K562 (cell line): Measurements from ENCODE around the gene SOD1. TPM values are rescaled to one million over a fixed set of nuclear protein-coding genes. Genes with fewer than 3 reads are reported as not detected.
A peak's percentile ranks its signal among the peaks of the same experiment; 100 is the strongest.

Experiments
- ARHGAP35 ChIP-seq: fragments of 450-650 bp; IDR thresholded peaks from 2 replicates; pipeline ENCODE4 v1.6.1; 2018; ENCODE audit not compliant: partially characterized antibody
- ATF7 ChIP-seq: fragments of 450-650 bp; IDR thresholded peaks from 2 replicates; pipeline ENCODE4 v1.7.1; 2014; ENCODE audit warnings: mild to moderate bottlenecking, moderate library complexity
- BRD9 ChIP-seq: fragments of 450-650 bp; IDR thresholded peaks from 2 replicates; pipeline ENCODE4 v1.6.1; 2018; ENCODE audit warnings: low read depth; ENCODE audit not compliant: partially characterized antibody
- CLOCK ChIP-seq: fragments of 250-450 bp; sonication (Bioruptor Pico); IDR thresholded peaks from 2 replicates; pipeline ENCODE4 v1.4.0; 2020; ENCODE audit warnings: mild to moderate bottlenecking, moderate library complexity, borderline replicate concordance
- FOXK1 ChIP-seq: sonication (generic); formaldehyde crosslinking; IDR thresholded peaks from 2 replicates; pipeline ENCODE4 v1.8.0; 2022; ENCODE audit warnings: missing genetic modification reagents, mild to moderate bottlenecking, borderline replicate concordance
- FOXK2 ChIP-seq, 2 experiments: fragments of 450-650 bp; IDR thresholded peaks in 1 of 2; conservative IDR thresholded peaks in 1 of 2; 2 replicates each; pipeline ENCODE4 v1.6.1; 2016; ENCODE audit warnings: low read depth in 2 of 2, mild to moderate bottlenecking in 1 of 2
- GABPA ChIP-seq: fragments of 200-800 bp; sonication (Bioruptor generic); conservative IDR thresholded peaks from 2 replicates; pipeline ENCODE4 v1.6.1; 2016; ENCODE audit warnings: low read depth, missing genetic modification characterization, missing compliant biosample characterization
- MEF2A ChIP-seq: IDR thresholded peaks from 2 replicates; pipeline ENCODE4 v1.6.1; 2011; ENCODE audit warnings: low read depth, mild to moderate bottlenecking, low read length, moderate library complexity; ENCODE audit not compliant: control insufficient read depth
- NCOA1 ChIP-seq: fragments of 450-650 bp; IDR thresholded peaks from 2 replicates; pipeline ENCODE4 v1.6.1; 2016; ENCODE audit warnings: low read depth
- PRDM10 ChIP-seq: fragments of 450-650 bp; IDR thresholded peaks from 2 replicates; pipeline ENCODE4 v1.6.1; 2018; ENCODE audit not compliant: partially characterized antibody
- RHOXF2B ChIP-seq: fragments of 250-450 bp; sonication (Bioruptor Pico); conservative IDR thresholded peaks from 2 replicates; pipeline ENCODE4 v1.5.1; 2021
- SMAD3 ChIP-seq: fragments of 450-650 bp; formaldehyde crosslinking; conservative IDR thresholded peaks from 2 replicates; pipeline ENCODE4 v1.4.0; 2020; ENCODE audit warnings: mild to moderate bottlenecking
- ZBTB1 ChIP-seq: sonication (generic); formaldehyde crosslinking; IDR thresholded peaks from 2 replicates; pipeline ENCODE4 v1.8.1; 2023; ENCODE audit warnings: missing genetic modification reagents, low read depth, mild to moderate bottlenecking, borderline replicate concordance
- polyA plus RNA-seq, 8 experiments: library from polyadenylated mRNA; depleted of rRNA in 4 of 8; stranded (reverse) in 5 of 8; unstranded in 3 of 8; fragments of >200 nt; fragmentation: Nextera tagmentation in 2 of 8; fragmentation: Illumina TruSeq in 1 of 8; extraction: Ambion mirVana in 2 of 8; extraction: Trizol in 1 of 8; gene quantifications; 2 replicates each; pipeline versions ENCODE4 v1.2.1 to v1.2.3, GENCODE V29; 2011 to 2014; ENCODE audit warnings: inconsistent platforms in 1 of 8, missing spikeins in 1 of 8
- total RNA-seq, 7 experiments: library from RNA; depleted of rRNA in 6 of 7; stranded (reverse); fragments of >200 nt in 6 of 7; fragmentation: Illumina TruSeq in 2 of 7; extraction: Trizol in 2 of 7; gene quantifications; 2 replicates each; pipeline versions ENCODE4 v1.2.1 to v1.2.3, GENCODE V29; 2011 to 2021; ENCODE audit warnings: low replicate concordance in 1 of 7
- TF ChIP-seq, protein P1 (sequence below): fragments of 250-450 bp; sonication (Bioruptor Pico); IDR thresholded peaks from 2 replicates; pipeline ENCODE4 v1.4.0; 2020
- TF ChIP-seq, protein P2 (sequence below): fragments of 200-800 bp; sonication (Bioruptor generic); IDR thresholded peaks from 2 replicates; pipeline ENCODE4 v1.6.1; 2017; ENCODE audit warnings: missing genetic modification characterization, missing compliant biosample characterization

SOD1 gene
- total and polyA plus RNA-seq, 9 of the 15 experiments (the other 6 are each of a cell fraction or from before 2014, with no cell fraction given) = 452 to 1,409 (median 633) TPM

- TF ChIP-seq CLOCK (CRISPR knock-in tag) (peak; percentile 35; the same call in 1 of the 2 replicates), FOXK1 (CRISPR knock-in tag) (no peak), ARHGAP35 (no peak), MEF2A (no peak), ZBTB1 (CRISPR knock-in tag) (no peak), SMAD3 (CRISPR knock-in tag) (0 out of 2 replicates have a peak, but pooled peaks have one; percentile 54), PRDM10 (peak; percentile 92), FOXK2 (conservative IDR thresholded peaks at IDR 0.05 in 1 of 2, IDR thresholded peaks at IDR 0.05 in 1 of 2; ENCODE audit: low read depth in 2 of 2) (peak; percentile 90), GABPA (tag) (peak; percentile 29; the same call in 1 of the 2 replicates), RHOXF2B (CRISPR knock-in tag) (no peak), ATF7 (peak; percentile 82; the same call in 1 of the 2 replicates), BRD9 (peak; percentile 78), NCOA1 (0 out of 2 replicates have a peak, but pooled peaks have one; percentile 49)
- TF ChIP-seq, protein P1, sequence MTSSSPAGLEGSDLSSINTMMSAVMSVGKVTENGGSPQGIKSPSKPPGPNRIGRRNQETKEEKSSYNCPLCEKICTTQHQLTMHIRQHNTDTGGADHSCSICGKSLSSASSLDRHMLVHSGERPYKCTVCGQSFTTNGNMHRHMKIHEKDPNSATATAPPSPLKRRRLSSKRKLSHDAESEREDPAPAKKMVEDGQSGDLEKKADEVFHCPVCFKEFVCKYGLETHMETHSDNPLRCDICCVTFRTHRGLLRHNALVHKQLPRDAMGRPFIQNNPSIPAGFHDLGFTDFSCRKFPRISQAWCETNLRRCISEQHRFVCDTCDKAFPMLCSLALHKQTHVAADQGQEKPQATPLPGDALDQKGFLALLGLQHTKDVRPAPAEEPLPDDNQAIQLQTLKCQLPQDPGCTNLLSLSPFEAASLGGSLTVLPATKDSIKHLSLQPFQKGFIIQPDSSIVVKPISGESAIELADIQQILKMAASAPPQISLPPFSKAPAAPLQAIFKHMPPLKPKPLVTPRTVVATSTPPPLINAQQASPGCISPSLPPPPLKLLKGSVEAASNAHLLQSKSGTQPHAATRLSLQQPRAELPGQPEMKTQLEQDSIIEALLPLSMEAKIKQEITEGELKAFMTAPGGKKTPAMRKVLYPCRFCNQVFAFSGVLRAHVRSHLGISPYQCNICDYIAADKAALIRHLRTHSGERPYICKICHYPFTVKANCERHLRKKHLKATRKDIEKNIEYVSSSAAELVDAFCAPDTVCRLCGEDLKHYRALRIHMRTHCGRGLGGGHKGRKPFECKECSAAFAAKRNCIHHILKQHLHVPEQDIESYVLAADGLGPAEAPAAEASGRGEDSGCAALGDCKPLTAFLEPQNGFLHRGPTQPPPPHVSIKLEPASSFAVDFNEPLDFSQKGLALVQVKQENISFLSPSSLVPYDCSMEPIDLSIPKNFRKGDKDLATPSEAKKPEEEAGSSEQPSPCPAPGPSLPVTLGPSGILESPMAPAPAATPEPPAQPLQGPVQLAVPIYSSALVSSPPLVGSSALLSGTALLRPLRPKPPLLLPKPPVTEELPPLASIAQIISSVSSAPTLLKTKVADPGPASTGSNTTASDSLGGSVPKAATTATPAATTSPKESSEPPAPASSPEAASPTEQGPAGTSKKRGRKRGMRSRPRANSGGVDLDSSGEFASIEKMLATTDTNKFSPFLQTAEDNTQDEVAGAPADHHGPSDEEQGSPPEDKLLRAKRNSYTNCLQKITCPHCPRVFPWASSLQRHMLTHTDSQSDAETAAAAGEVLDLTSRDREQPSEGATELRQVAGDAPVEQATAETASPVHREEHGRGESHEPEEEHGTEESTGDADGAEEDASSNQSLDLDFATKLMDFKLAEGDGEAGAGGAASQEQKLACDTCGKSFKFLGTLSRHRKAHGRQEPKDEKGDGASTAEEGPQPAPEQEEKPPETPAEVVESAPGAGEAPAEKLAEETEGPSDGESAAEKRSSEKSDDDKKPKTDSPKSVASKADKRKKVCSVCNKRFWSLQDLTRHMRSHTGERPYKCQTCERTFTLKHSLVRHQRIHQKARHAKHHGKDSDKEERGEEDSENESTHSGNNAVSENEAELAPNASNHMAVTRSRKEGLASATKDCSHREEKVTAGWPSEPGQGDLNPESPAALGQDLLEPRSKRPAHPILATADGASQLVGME (CRISPR knock-in tag) = peak; percentile 32; the same call in 1 of the 2 replicates
- TF ChIP-seq, protein P2, sequence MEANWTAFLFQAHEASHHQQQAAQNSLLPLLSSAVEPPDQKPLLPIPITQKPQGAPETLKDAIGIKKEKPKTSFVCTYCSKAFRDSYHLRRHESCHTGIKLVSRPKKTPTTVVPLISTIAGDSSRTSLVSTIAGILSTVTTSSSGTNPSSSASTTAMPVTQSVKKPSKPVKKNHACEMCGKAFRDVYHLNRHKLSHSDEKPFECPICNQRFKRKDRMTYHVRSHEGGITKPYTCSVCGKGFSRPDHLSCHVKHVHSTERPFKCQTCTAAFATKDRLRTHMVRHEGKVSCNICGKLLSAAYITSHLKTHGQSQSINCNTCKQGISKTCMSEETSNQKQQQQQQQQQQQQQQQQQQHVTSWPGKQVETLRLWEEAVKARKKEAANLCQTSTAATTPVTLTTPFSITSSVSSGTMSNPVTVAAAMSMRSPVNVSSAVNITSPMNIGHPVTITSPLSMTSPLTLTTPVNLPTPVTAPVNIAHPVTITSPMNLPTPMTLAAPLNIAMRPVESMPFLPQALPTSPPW (CRISPR knock-in tag) = peak; percentile 95
These were observed 282 bp upstream of the SOD1 start (continued) for GRCh38 chr21:31659286-31659535.
